ENCODE results near the gene CST9.

DNA sequence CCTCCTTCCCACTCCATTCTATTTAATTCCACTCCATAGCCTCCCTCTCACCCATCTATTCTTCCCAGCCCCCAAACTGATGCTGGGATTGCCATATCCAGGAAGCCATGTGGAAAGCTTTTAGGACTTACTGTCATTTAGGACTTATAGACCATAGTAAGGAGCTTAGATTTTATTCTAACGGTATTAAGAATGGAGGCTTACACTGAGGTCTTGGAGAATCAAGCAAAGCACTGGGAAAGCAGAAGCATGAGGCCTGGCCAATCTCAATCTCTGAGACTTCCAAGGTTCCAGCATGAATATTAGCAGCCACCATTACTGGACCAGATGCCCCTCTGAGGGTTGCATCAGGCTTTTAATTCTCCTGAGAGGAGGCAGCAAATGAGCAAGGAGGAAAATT, 1.4 kb downstream of the CST9 start:
- TF ChIP-seq, protein P1, sequence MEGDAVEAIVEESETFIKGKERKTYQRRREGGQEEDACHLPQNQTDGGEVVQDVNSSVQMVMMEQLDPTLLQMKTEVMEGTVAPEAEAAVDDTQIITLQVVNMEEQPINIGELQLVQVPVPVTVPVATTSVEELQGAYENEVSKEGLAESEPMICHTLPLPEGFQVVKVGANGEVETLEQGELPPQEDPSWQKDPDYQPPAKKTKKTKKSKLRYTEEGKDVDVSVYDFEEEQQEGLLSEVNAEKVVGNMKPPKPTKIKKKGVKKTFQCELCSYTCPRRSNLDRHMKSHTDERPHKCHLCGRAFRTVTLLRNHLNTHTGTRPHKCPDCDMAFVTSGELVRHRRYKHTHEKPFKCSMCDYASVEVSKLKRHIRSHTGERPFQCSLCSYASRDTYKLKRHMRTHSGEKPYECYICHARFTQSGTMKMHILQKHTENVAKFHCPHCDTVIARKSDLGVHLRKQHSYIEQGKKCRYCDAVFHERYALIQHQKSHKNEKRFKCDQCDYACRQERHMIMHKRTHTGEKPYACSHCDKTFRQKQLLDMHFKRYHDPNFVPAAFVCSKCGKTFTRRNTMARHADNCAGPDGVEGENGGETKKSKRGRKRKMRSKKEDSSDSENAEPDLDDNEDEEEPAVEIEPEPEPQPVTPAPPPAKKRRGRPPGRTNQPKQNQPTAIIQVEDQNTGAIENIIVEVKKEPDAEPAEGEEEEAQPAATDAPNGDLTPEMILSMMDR (IDR thresholded peaks at IDR 0.05) = no peak
- no peak for TF ChIP-seq POLR2AphosphoS5 (IDR thresholded peaks at IDR 0.05)
